GM18870 (cell line): ENCODE data around the gene RPUSD3.
"Not testable (repeated sequence)": the region's sequence is repeated elsewhere in the genome, so short reads cannot be mapped to it uniquely, and the experiment has no call there.

Experiments used
- ATAC-seq: cut with Tn5 transposase; IDR thresholded peaks from one replicate; pipeline ENCODE4 v1.9.1; 2021; ENCODE audit warnings: moderate library complexity; ENCODE audit not compliant: unreplicated experiment

Gene RPUSD3

DNA sequence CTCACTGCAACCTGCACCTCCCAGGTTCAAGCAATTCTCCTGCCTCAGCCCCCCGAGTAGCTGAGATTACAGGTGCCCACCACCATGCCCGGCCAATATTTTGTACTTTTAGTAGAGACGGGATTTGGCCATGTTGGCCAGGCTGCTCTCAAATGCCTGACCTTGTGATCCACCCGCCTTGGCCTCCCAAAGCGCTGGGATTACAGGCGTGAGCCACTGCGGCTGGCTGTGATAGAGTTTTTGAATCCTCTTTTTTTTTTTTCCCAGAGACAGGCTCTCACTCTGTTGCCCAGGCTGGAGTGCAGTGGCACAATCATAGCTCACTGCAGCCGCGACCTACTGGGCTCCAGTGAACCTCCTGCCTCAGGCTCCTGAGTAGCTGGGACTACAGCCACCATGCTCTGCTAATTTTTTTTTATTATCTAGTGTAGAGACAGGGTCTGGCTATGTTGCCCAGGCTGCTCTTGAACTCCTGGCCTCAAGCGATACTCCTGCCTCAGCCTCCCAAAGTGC lies 21.4 kb upstream of the RPUSD3 start:
- not testable (repeated sequence) for ATAC-seq

DNA sequence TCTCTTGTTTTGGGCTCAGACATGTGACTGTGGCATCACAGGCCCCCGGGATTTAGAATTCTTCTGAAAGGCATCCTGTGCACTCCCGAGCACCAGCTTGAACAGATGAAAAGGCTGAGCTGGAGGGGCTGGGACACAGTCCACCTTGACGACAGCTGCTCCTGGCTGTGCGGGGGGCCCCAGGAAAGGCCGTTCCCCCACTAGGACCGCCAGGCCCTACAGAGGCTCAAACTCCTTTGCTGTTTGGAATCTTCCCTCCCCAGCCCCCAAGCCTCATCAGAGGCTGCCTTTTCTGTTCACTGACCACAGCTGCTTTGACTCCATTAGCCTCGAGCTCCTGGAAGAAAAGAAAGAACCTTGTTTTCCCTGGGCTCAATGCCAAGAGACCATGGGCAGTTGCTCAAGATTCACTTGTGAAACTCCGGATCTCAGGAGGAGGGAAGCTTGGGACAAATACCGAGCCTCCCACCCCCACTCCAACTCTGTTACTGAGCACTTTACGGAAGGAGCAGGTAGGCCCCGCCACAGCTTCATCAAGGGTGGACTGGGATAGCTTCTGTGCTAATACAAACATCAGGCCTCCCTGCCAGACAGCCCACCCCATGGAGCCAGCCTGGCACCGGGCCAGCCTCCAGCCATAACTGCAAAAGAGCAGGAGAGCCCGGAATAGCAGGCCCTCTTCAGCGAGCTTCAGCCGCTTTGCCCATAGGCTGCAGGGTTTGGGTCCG lies 20.6 kb upstream of the RPUSD3 start:
- ATAC-seq = no peak

DNA sequence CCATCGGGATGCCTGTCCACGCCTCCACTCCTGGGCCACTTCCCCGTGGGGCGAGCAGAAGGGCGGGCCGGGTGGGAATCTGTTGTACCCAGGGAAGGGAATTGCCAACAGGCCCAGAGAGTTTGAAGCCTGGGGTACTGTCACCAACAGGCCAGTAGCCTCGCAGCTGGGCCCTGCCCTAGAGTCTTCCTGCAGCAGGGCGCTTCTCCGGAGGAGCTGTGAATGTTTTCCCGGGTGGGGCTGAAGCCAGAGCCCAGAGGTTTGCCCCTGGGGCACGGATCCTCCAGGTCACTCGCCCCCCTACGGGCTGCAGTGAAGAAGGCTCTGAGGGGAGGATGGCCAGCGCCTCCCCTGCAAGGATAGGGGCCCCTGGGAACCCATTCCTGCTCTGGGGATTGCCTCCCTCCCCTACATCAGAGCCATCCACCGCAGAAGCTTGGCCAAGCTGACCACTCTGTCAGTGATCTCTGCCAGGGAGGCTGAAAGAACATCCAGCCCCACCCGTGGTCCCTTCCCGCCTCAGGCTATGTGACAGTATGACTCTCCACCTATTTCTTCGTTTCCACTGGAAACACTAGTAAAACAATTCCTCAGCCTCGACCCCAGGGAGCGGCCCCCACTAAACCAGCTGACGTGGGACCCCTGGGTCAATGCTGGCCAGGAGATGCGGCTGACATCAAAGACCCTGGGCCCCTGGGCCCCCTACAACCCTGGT lies 19.4 kb upstream of the RPUSD3 start:
- ATAC-seq = no peak

DNA sequence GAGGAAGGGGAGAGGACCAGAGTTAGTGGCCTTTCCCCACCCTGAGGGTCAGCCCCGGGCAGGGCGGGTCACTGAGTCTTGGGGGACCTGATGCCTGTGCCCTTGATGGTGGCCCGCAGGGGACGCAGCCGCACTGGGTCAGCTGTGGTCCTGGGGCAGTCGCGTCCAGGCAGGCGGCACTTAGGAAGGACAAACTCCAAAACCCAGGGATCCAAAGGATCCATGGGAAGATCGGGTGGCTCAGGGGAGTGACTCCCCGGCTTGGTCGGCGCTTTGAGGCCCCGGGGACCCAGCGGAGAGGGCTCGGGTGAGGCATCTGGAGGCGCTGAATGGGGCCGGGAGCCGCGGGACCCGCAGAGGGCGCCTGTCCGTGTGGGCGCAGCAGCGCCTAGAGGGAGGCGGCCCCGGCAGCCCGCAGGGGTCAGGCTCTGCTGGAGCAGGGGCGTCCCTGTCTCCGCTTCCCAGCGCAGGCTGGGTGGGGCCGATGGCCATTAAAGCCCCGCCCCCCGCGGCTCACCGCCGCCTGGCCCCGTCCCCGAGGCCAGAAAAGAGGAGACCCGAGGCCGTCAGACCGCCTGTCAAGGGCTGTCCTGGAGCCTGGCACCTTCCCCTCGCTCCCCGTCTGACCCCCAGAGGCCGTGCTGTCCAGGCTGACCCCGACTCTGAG lies 18.7 kb upstream of the RPUSD3 start:
- no peak for ATAC-seq

DNA sequence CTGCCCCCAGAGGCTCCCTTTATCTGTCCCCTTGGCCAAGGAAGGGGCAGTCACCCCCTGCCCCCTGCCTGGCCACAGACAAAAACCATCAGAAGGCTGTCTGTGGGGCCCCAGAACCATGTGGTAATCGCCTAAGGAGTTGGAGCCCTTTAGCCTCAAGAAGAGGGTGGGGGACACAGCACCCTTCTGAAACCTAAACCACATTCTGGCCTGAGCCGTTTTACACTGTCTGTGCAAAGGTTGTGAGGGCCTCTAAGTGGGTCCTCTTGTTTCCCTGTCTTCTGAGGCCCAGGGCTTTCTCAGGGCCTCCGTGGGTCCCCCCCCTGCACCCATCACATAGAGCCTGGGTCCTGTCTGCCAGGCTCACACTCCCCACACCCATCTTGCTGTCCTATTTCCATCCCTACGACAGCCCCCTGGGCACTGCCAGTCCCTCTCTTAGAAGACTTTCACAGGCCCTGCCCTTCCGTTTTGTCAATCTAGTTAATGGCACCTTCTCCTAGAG lies 17.9 kb upstream of the RPUSD3 start:
- no peak for ATAC-seq

DNA sequence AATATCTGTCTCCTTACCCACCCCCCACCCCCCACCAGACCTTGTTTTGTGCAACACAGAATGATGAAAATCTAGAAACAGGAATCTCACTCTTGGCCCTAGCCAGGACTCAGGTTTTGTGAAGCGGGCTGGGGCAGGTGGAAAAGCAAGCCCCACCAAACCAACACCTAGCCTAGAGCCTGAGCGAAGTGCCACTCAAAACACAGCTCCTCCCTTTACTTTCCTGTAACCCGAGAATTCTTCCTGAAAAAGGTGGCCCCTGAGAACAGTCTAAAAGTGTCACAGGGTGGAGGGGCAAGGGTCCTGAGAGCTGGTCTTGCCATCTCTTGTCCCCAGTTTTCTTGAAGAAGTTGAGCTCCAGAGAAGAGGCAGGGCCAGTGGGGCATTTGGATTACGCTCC lies 17.4 kb upstream of the RPUSD3 start:
- no peak for ATAC-seq

DNA sequence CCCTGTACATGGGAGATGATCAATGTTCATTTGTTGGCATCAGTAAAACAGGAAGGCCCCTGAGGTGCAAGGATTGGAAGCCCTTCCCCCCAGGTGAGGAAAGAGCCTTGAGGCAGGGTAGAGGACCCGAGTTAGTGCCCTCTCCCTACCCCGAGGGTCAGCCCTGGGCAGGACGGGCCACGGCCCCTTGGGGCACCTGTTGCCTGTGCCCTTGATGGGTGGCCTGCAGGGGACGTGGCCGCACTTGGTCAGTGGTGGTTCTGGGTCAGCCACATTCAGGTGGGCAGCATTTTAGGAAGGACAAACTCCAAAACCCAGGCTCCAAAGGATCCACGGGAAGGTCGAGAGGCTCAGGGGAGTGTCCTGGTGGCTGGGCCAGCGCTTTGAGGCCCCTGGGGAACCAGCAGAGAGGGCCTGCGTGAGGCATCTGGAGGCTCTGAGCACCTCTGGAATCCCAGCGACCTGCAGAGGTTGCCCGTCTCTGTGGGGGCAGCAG lies 15.8 kb upstream of the RPUSD3 start:
- no peak for ATAC-seq

DNA sequence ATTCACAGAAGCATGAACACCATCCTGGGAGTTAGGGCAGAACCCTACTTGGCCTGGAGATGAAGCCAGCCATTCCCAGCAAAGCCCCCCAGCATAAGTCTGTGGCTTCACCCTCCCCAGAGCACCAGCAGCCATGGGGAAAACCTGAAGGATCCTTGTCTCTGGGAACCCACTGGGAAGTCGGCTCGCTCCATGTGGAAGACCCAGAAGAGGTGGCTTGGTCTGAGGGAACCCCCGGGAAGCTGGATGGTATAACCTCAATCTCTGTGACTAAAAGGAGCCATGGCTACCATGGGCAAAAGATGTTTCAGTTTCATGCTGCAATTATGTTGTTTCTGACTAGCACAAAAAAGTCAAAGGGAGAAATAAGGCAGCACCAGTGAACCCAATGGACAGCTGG lies 11.8 kb upstream of the RPUSD3 start:
- no peak for ATAC-seq

DNA sequence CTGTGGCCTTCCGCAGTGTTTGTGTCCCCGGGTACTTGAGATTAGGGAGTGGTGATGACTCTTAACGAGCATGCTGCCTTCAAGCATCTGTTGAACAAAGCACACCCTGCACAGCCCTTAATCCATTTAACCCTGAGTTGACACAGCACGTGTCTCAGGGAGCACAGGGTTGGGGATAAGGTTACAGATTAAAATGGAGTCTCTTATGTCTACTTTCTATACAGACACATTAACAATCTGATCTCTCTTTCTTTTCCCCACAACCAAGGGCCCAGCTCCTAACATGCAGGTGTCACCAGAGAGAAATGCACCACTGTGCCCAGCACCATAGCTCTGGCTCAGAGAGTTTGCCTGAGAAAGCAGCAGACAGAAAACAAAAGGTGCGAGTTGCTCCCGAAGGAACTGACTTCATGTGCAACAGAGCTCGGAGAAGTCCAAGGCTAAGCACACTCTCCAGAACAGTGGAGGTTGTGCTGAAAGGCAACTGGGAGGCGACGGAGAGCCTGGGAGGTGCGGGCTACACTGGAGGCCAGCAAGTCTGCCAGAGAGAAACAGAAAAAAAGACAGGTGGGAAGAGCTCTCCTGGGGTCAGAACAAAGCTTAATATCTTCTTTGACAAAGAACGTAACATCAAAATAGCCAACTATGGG lies 10.6 kb upstream of the RPUSD3 start:
- not testable (repeated sequence) for ATAC-seq

DNA sequence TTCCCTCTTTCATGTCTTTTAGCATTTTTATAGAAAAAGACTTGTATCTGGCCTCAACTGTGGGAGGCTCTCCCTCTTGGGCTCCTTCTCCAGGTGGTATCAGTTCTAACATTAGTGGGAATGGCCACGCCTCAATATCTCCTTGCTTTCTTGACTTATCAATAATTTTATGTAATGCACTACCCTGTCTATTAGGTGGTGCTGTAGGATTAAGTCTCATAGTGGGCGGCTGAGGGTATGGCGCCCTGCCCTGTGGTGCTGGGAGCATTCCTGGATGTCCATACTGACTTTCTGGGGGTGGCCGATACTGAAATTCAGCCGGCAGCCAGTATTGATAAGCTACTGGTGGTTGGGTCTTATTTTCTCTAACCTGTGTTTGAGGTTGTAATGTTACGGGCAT lies 8.7 kb upstream of the RPUSD3 start:
- ATAC-seq = no peak

DNA sequence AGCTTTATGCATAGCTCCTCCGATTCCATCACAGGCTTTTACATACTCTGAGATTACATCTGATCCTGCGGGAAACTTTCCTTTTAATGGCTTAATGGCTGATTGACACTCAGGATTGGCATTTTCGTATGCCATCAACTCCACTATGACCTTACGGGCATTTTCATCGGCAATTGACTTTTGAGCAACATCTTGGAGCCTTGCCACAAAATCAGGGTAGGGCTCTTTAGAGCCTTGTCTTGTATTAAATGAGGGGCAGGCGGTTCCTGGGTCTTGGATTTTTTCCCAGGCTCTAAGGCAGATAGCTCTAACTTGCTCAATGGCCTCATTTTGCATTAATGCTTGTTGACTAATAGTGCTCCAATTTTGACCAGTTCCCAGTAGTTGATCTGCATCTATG lies 8.1 kb upstream of the RPUSD3 start:
- not testable (repeated sequence) for ATAC-seq

DNA sequence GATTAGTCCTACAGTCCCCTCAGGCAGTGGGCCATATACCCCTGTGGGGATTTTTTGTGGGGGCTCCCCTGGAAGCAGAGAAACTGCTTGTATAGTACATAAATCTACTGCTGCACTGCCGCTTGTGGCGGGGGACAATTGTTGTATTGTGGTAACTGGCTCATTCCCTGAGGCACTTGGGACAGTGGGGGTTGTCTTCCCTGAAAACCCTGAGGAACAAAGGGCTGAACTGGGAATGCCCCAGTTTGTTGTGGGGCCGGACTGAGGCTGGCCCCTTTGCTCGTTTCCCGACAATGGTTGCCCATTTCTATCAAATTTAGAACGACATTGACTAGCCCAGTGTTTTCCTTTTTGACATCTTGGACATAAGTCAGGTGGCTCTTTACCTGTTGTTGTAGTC lies 7.6 kb upstream of the RPUSD3 start:
- ATAC-seq = not testable (repeated sequence)

DNA sequence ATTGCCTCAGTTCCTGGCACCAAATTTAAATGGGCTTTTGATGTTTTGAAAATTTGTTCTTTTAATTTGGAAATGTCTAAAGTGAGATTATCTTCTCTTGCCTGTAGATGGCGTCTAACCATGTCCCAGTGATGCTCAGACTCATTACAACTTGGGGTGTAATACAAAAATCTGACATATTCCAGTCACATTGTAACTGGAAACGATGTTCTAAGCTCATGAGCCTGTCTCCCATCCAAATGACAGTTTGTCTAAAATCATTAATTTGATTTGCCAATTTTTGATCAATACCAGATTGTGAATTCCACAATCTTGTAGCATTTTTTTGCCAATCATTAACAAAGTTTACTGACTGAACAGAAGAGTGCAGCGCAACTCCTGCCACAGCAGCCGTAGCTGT lies 5.1 kb upstream of the RPUSD3 start:
- not testable (repeated sequence) for ATAC-seq

DNA sequence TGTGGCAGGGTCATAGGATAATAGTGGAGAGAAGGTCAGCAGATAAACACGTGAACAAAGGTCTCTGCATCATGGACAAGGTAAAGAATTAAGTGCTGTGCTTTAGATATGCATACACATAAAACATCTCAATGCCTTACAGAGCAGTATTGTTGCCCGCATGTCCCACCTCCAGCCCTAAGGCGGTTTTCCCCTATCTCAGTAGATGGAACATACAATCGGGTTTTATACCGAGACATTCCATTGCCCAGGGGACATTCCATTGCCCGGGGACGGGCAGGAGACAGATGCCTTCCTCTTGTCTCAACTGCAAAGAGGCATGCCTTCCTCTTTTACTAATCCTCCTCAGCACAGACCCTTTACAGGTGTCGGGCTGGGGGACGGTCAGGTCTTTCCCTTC lies 4.1 kb upstream of the RPUSD3 start:
- ATAC-seq = not testable (repeated sequence)

DNA sequence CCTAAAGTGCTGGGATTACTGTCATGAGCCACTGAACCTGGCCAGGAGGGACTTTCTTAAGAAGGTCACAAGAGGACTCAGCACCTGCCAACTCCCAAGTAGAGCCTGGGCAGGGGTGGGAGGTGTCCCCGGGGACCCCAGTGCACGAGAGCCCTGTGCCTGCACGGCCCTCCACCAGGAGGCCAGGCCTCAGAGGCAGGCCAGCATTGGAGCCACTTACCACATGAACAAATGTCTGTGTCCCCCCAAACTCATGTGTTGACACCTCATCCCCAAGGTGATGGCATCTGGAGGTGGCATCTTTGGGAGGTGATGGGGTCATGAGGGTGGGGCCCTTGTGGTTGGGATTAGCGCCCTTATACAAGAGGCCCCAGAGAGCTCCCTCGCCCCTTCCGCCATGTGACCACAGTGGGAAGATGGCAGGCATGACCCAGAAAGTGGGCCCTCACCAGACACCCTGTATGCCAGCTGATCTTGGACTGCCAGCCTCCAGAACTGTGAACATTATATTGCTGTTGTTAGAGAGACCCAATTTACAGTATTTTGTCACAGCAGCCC lies 3.2 kb upstream of the RPUSD3 start:
- no peak for ATAC-seq

DNA sequence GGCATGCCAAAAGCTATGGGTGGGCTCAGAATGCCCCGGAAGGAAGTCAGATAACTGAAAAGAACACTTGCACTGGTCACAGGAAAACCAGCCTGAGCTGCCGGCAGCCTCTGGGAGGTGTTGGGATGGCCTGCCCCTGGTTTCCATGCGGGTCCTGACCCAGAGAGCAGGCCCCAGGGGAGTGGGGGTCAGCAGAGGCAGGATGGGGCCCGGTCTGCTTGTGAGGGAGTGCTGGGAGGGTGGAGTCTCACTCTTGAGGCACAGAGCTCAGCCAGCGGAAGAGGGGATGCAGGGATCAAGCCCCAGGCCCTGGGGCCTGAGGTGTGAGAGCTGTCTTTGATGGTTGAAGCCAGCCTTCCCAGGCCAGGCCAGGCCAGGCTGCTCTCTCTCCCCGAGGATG lies 2.4 kb upstream of the RPUSD3 start:
- ATAC-seq = no peak

DNA sequence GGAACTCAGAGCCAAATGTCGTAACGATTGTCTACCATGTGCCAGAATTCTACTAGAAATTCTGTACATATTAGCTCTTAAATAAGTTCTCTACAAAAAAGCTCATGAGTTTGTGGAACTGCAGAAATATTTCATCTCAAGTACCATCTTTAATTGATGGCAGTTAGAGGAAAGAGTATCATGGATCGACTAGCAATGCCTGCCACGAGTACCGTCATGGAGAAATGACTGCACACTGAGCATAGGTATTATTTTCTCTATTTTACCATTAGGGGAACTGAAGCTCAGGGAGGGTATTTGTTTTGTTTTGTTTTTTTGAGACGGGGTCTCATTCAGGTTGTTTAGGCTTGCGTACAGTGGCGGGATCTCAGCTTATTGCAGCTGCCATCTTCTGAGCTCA lies 2.8 kb downstream of the RPUSD3 start:
- no peak for ATAC-seq

DNA sequence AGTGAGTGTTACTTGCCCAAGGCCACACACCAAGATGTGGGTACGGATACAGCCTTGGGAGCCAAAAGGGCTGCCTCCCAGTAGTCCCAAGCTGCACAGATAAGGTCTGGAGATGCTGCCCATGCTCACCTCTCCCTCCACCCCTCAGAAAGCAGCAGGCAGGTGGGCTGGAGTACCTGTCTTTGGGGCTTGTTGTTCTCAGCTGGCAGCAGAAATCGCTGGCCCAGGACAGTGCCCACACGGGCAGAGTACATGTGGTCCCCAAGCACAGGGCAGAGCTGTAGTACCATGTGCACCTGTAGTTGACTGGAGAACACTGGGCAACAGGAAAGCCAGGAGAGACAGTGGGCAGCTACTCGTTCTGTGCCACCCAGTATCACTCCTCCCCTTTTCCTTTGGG lies 5.0 kb downstream of the RPUSD3 start:
- ATAC-seq = no peak

DNA sequence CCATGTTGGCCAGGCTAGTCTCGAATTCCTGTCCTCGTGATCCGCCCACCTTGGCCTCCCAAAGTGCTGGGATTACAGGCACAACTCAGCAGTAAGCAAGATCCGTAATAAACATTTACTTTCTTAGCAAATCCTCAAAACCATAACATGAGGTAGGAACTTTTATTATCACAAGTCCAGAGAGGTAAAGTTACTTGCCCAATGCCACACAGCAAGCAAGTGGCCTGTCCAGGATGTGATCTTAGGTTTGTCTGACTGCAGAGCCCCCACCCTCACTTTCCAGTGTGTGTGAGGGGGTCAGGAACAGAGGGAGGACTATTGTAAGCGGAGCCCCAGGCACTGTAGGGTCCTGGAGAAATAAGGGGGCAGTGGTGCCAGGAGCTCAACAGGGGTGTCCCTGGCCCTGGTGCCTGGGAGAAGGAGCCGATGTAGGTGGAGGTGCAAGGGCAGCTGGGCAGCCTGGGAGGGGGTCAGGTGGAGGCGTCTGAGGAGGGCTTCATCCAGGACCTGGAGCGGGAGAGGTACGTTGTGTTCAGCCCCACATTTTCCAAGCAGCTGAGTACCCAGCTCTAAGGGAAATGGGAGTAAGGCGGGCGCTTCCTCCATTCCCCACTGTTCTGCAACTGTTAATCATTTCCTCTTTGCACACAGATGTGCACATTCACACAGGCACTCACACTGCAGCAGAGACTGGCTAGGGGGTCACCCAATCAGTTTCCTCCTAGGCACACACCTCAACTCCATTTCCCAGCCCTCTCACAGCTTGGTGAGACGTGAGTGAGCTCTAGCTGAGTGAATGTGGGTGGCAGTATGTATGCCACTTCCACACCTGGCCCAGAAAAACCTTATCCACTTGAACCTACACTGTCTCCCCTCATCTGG lies 5.9 kb downstream of the RPUSD3 start:
- no peak for ATAC-seq
